ENCODE data around the gene PHKG2.

The PHKG2 gene

DNA sequence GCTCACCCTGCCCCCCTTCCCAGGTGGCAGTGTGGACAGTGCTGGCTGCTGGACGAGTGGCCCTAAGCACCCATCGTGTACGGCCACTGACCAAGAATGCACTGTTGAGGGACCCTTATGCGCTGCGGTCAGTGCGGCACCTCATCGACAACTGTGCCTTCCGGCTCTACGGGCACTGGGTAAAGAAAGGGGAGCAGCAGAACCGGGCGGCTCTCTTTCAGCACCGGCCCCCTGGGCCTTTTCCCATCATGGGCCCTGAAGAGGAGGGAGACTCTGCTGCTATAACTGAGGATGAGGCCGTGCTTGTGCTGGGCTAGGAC lies 8.5 kb downstream of the PHKG2 start:
- Mint-ChIP-seq H3K36me3 (ENCODE audit: low read depth) (peaks cover 21% of the 10 kb centered on the region), H3K27ac (no peak overlapping the region), H3K4me1 (peaks cover 7% of the 10 kb centered on the region), H3K27me3 (ENCODE audit: low read depth) (no peaks in the 10 kb centered on the region), H3K4me3 (no peak overlapping the region), H3K9me3 (no peaks in the 10 kb centered on the region)
- TF ChIP-seq, protein P1, sequence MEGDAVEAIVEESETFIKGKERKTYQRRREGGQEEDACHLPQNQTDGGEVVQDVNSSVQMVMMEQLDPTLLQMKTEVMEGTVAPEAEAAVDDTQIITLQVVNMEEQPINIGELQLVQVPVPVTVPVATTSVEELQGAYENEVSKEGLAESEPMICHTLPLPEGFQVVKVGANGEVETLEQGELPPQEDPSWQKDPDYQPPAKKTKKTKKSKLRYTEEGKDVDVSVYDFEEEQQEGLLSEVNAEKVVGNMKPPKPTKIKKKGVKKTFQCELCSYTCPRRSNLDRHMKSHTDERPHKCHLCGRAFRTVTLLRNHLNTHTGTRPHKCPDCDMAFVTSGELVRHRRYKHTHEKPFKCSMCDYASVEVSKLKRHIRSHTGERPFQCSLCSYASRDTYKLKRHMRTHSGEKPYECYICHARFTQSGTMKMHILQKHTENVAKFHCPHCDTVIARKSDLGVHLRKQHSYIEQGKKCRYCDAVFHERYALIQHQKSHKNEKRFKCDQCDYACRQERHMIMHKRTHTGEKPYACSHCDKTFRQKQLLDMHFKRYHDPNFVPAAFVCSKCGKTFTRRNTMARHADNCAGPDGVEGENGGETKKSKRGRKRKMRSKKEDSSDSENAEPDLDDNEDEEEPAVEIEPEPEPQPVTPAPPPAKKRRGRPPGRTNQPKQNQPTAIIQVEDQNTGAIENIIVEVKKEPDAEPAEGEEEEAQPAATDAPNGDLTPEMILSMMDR (IDR thresholded peaks at IDR 0.05; ENCODE audit: unreplicated experiment in 3 of 3): no peak

DNA sequence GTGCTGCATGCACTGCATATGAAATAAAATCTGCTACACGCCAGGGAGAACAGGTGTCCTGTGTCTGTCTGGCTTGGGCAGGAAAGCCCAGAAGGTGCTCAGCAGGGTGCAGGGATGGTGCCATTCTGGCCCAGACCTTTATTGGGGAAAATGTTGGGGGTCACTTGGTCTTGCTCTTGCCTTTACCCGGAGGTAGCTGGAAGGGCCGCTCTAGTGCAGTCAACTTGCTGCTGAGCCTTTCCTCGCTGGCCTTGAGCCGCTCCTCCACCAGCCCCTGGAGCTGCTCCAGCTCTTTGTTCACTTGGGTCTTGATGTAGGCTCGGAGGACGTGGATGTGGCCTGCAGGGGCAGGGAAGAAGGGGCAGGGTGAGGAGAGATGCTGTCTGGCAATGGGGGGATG lies 9.1 kb downstream of the PHKG2 start:
- TF ChIP-seq, protein P1 (IDR thresholded peaks at IDR 0.05; ENCODE audit: unreplicated experiment in 3 of 3): no peak
- Mint-ChIP-seq H3K4me3 (no peak overlapping the region), H3K9me3 (no peaks in the 10 kb centered on the region), H3K27ac (no peak overlapping the region), H3K4me1 (peaks cover 12% of the 10 kb centered on the region), H3K27me3 (ENCODE audit: low read depth) (no peaks in the 10 kb centered on the region), H3K36me3 (ENCODE audit: low read depth) (peaks cover 21% of the 10 kb centered on the region)

DNA sequence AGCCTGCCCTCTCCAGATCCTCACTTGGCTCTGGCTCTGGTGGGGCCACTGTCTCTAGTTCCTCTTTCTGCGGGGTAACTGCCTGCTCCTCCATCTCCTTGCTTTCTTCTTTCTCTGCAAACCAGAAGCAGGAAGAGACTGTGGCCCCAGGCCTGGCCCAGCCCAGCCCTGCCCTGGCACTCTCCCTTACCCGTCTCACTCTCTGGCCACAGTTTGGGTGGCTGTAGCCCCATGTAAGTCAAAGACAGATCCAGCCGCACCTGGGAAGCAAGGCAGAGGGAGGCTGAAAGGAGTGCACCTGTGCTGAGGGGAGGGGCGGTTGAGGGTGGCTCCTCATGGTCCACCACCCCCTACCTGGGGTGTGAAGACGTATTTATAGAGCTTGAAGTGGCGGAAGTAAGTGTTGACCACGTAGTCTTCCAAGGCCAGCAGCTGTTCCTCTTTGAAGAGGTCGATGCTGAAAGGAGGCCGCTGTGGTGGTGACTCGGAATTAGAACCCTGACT lies 10.8 kb downstream of the PHKG2 start:
- TF ChIP-seq, protein P1 (IDR thresholded peaks at IDR 0.05; ENCODE audit: unreplicated experiment in 3 of 3): no peak
- no peak overlapping the region for H3K27ac Mint-ChIP-seq
- H3K9me3 Mint-ChIP-seq: no peaks in the 10 kb centered on the region
- H3K27me3 Mint-ChIP-seq (ENCODE audit: low read depth): no peaks in the 10 kb centered on the region
- H3K36me3 Mint-ChIP-seq (ENCODE audit: low read depth): peaks cover 29% of the 10 kb centered on the region
- H3K4me3 Mint-ChIP-seq: peak overlapping the region; percentile 88 to 98 (median 97)
- peaks cover 23% of the 10 kb centered on the region for H3K4me1 Mint-ChIP-seq

DNA sequence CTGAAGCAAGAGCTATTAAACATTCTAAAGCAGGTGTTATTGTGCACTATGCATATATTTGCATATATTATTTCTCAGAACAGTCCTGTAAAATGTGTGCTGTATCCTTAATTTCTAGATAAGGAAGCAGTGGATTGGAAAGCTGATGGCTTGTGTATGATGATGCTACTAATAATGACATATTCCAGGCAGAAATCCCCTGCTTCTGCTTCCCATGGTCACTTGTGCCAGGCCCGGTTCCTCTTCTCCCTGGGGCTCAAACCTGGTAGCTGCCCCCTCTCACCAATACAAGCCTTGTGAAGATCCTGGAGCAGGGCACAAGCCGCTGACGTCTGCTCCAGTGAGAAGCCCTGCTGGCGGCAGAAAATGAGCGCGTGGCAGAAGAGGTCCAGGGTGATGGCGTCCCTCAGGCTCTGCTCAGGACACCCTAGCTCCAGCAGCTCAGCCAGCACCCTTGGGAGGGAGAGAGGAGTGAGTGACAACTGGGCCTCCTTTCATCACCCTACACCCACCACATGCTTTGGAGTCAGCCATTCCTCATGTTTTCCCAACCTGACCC lies 11.9 kb downstream of the PHKG2 start:
- Mint-ChIP-seq H3K36me3 (ENCODE audit: low read depth) (peaks cover 29% of the 10 kb centered on the region), H3K27me3 (ENCODE audit: low read depth) (no peaks in the 10 kb centered on the region), H3K4me1 (peaks cover 23% of the 10 kb centered on the region), H3K9me3 (no peaks in the 10 kb centered on the region), H3K27ac (no peak overlapping the region), H3K4me3 (peak overlapping the region; percentile 88 to 98 (median 97))
- TF ChIP-seq, protein P1 (IDR thresholded peaks at IDR 0.05; ENCODE audit: unreplicated experiment in 3 of 3): no peak

DNA sequence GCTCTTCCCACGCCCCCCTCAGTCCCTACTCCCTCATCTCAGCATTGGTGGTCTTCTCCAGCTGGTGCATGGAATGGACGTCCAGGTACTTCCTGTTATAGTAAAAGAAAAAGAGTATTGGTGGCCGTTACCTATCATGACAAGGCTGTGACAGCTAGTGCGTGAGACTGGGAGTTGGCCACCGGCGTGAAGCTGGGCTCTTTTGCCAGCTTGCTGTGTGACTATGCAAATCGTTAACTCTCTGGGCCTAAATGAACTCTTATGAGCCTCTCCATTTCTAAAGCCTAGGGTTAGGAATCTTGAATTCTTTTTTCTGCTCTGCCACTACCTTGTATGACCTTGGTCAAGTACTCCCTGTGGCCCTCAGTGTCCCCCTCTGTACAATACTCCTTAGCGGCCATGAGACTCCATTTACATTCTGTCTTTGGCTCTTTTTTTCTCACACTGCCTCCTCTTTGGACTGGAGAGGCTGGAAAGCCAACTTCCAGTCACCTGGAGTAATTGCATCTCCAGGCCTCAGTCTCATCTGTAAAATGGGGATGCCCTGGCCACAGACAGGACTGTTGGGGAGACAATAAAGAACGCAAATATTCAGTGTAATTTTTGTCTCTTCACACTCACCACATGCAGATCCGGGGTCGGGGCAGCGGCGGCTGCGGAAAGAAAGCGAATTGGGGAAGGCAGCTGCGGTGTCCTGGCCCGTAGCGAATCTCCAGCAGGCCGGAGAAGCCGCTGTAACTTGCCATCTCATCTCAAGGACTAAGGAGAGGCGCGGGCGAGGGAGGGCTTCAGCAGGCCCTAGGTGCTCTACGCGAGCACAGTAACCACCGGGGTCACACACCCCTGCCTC lies 12.6 kb downstream of the PHKG2 start:
- no peaks in the 10 kb centered on the region for H3K9me3 Mint-ChIP-seq
- peaks cover 23% of the 10 kb centered on the region for H3K4me1 Mint-ChIP-seq
- H3K4me3 Mint-ChIP-seq: peak overlapping the region; percentile 88 to 98 (median 97)
- TF ChIP-seq, protein P1 (IDR thresholded peaks at IDR 0.05; ENCODE audit: unreplicated experiment in 3 of 3): no peak
- no peaks in the 10 kb centered on the region for H3K27me3 Mint-ChIP-seq (ENCODE audit: low read depth)
- H3K36me3 Mint-ChIP-seq (ENCODE audit: low read depth): peaks cover 33% of the 10 kb centered on the region
- peak overlapping the region in 2 of 3 experiments; percentile 54 to 86 for H3K27ac Mint-ChIP-seq

Data from nephron (organoid).